ENCODE measurements around the gene ADAMTSL1.

DNA sequence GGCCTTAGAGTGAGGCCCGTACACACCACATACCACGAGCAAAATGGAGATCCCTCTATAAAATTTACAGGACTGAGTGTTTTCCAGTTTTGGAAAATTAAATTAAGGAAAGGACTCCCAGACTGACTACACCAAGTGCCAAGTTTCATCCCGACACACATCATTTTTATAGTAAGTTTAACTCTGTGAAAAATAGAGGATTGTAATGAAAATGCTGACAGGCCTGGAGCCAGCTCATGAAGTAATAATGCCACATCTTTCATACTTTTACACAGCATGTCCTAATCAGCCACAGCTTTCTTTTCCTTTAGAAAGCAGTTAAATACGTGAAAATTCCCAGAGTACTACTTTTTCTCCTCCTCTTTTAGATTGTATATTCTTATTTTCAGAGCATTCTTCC lies 389.8 kb downstream of the ADAMTSL1 start:
- TF ChIP-seq CTCF (IDR thresholded peaks at IDR 0.05): no peak
- TF ChIP-seq POLR2A (IDR thresholded peaks at IDR 0.05; ENCODE audit: low read length): no peak
- TF ChIP-seq BHLHE40 (IDR thresholded peaks at IDR 0.05; ENCODE audit: low read depth, low read length): no peak
- TF ChIP-seq JUN (IDR thresholded peaks at IDR 0.05): no peak
- TF ChIP-seq EP300 (IDR thresholded peaks at IDR 0.05): no peak
- no peak for TF ChIP-seq MYC (IDR thresholded peaks at IDR 0.05; ENCODE audit: borderline replicate concordance, low read length)
- no peak for TF ChIP-seq JUNB (IDR thresholded peaks at IDR 0.05)
